Progenitor cell of endocrine pancreas (in vitro differentiated cells): Measurements from ENCODE around the gene OVOL2. TPM values are rescaled to one million over a fixed set of nuclear protein-coding genes. Genes with fewer than 3 reads are reported as not detected.

Source experiments
- DNase-seq: peaks from one replicate; pipeline ENCODE4 v3.0.0; 2021; ENCODE audit warnings: low spot score; ENCODE audit not compliant: unreplicated experiment
- H3K27ac Mint-ChIP-seq: 2 replicates; pipeline ENCODE4 v1.8.0; 2021; ENCODE audit warnings: mild to moderate bottlenecking, moderate library complexity, mixed read lengths
- H3K27me3 Mint-ChIP-seq: 2 replicates; pipeline ENCODE4 v1.8.0; 2021; ENCODE audit warnings: mixed read lengths
- H3K36me3 Mint-ChIP-seq: 2 replicates; pipeline ENCODE4 v1.8.0; 2022; ENCODE audit warnings: mixed read lengths; ENCODE audit not compliant: insufficient read depth
- H3K4me1 Mint-ChIP-seq: 2 replicates; pipeline ENCODE4 v1.8.0; 2021; ENCODE audit warnings: low read depth, mixed read lengths
- H3K4me3 Mint-ChIP-seq: 2 replicates; pipeline ENCODE4 v1.8.0; 2021; ENCODE audit warnings: low read depth, mild to moderate bottlenecking, moderate library complexity, mixed read lengths
- H3K9me3 Mint-ChIP-seq: 2 replicates; pipeline ENCODE4 v1.8.0; 2021; ENCODE audit warnings: low read depth, mixed read lengths
- CTCF ChIP-seq: fragments of 200-600 bp; sonication (generic); IDR thresholded peaks from one replicate; pipeline ENCODE4 v1.5.0; 2021; ENCODE audit warnings: antibody characterized with exemption, mild to moderate bottlenecking; ENCODE audit not compliant: unreplicated experiment
- total RNA-seq: library from RNA; stranded (reverse); gene quantifications from 2 replicates; pipeline ENCODE4 v1.2.1, GENCODE V29; 2021

OVOL2 gene
- total RNA-seq, 1 donor from 2014 or later: 5.9 TPM

GRCh38 chr20:18056174-18057100 lies 1.3 kb downstream of the OVOL2 start:
- no peak overlapping the region for H3K27ac Mint-ChIP-seq
- H3K27me3 Mint-ChIP-seq: peaks cover 33% of the 10 kb centered on the region
- H3K4me1 Mint-ChIP-seq: peaks cover 12% of the 10 kb centered on the region
- H3K4me3 Mint-ChIP-seq: peak overlapping the region; percentile 81
- no peaks in the 10 kb centered on the region for H3K36me3 Mint-ChIP-seq
- no peaks in the 10 kb centered on the region for H3K9me3 Mint-ChIP-seq
- no peak for DNase-seq
- TF ChIP-seq CTCF: no peak

GRCh38 chr20:18055261-18055660 lies 2.5 kb downstream of the OVOL2 start:
- H3K27ac Mint-ChIP-seq: no peak overlapping the region
- H3K4me3 Mint-ChIP-seq: peak overlapping the region; percentile 16
- H3K36me3 Mint-ChIP-seq: no peaks in the 10 kb centered on the region
- H3K9me3 Mint-ChIP-seq: no peaks in the 10 kb centered on the region
- no peak for TF ChIP-seq CTCF
- DNase-seq: no peak
- H3K4me1 Mint-ChIP-seq: peaks cover 12% of the 10 kb centered on the region
- H3K27me3 Mint-ChIP-seq: peaks cover 33% of the 10 kb centered on the region

GRCh38 chr20:18052856-18053255 lies 4.9 kb downstream of the OVOL2 start:
- H3K9me3 Mint-ChIP-seq: no peaks in the 10 kb centered on the region
- TF ChIP-seq CTCF: no peak
- no peaks in the 10 kb centered on the region for H3K36me3 Mint-ChIP-seq
- DNase-seq: no peak
- peaks cover 2% of the 10 kb centered on the region for H3K4me1 Mint-ChIP-seq
- H3K4me3 Mint-ChIP-seq: no peak overlapping the region
- peaks cover 22% of the 10 kb centered on the region for H3K27me3 Mint-ChIP-seq
- H3K27ac Mint-ChIP-seq: no peak overlapping the region

- no peak overlapping the region for H3K4me3 Mint-ChIP-seq
- no peak for TF ChIP-seq CTCF
- no peaks in the 10 kb centered on the region for H3K36me3 Mint-ChIP-seq
- H3K27me3 Mint-ChIP-seq: peaks cover 16% of the 10 kb centered on the region
- H3K4me1 Mint-ChIP-seq: no peaks in the 10 kb centered on the region
- H3K9me3 Mint-ChIP-seq: no peaks in the 10 kb centered on the region
- no peak overlapping the region for H3K27ac Mint-ChIP-seq
- DNase-seq: no peak
Observed at GRCh38 chr20:18050628-18051027, 7.1 kb downstream of the OVOL2 start.

GRCh38 chr20:18048176-18048575 lies 9.5 kb downstream of the OVOL2 start:
- H3K27me3 Mint-ChIP-seq: peaks cover 3% of the 10 kb centered on the region
- TF ChIP-seq CTCF: no peak

More at GRCh38 chr20:18048176-18048575, 9.5 kb downstream of the OVOL2 start:
- peaks cover 3% of the 10 kb centered on the region for H3K36me3 Mint-ChIP-seq
- no peak overlapping the region for H3K27ac Mint-ChIP-seq
- no peaks in the 10 kb centered on the region for H3K4me1 Mint-ChIP-seq
- DNase-seq: no peak
- no peaks in the 10 kb centered on the region for H3K9me3 Mint-ChIP-seq
- H3K4me3 Mint-ChIP-seq: no peak overlapping the region
